ENCODE measurements around the gene CHSY3. TPM values are rescaled to one million over a fixed set of nuclear protein-coding genes. Genes with fewer than 3 reads are reported as not detected.
"Not testable (repeated sequence)": the region's sequence is repeated elsewhere in the genome, so short reads cannot be mapped to it uniquely, and the experiment has no call there.

Gene CHSY3
- total RNA-seq, 4 donors from 2014 or later = 0.77 to 22.1 (median 2.8) TPM; not detected in 1

DNA sequence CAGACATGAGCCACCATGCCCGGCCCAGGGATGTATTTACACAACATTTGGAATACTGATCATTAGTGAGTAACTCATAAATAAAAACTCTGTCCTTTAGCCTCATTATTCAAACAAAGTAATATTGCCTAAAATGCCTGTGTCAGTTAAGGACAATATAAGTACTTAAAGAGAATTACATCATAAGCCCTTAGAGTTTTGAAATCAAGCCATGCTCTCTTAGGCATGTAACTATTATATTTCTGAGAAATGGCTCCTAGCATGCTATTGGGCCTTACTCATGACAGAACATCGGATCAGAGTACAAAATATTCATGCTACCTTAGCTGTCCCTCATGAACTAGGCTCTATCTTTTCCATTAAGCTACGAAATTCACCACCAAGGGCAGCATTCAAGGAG is 309.3 kb downstream of the CHSY3 start:
- intact Hi-C loops (cut with DNase I; ENCODE audit: low total_unique reads) = no loop called here
- H3K36me3 ChIP-seq = no peaks in the 10 kb centered on the region
- no peak overlapping the region for H3K4me3 ChIP-seq
- H3K27me3 ChIP-seq = no peaks in the 10 kb centered on the region
- no peak for TF ChIP-seq POLR2A (IDR thresholded peaks at IDR 0.05)
- TF ChIP-seq, protein P1, sequence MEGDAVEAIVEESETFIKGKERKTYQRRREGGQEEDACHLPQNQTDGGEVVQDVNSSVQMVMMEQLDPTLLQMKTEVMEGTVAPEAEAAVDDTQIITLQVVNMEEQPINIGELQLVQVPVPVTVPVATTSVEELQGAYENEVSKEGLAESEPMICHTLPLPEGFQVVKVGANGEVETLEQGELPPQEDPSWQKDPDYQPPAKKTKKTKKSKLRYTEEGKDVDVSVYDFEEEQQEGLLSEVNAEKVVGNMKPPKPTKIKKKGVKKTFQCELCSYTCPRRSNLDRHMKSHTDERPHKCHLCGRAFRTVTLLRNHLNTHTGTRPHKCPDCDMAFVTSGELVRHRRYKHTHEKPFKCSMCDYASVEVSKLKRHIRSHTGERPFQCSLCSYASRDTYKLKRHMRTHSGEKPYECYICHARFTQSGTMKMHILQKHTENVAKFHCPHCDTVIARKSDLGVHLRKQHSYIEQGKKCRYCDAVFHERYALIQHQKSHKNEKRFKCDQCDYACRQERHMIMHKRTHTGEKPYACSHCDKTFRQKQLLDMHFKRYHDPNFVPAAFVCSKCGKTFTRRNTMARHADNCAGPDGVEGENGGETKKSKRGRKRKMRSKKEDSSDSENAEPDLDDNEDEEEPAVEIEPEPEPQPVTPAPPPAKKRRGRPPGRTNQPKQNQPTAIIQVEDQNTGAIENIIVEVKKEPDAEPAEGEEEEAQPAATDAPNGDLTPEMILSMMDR (IDR thresholded peaks at IDR 0.05) = no peak
- no peak for DNase-seq
- H3K4me1 ChIP-seq = no peaks in the 10 kb centered on the region
- H3K9me3 ChIP-seq = no peaks in the 10 kb centered on the region
- no peak overlapping the region for H3K27ac ChIP-seq

DNA sequence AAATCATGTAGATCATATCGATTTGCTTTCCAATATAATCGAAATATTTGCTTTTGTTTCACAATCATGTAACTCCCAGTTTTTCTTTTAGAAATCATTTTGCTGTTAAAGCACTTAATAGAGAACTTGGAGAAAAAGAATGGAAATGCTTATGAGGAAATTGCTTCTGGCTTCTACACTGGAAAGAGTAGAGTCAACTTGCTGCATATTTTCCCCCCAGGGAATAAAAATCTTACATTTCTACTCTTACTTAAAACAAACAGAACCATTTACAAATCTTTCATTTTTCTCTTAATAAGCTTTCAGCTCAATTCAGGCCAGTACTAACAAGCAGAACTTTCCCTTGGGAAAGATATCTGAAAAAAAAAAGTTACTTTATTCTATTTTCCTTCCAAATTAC is 312.0 kb downstream of the CHSY3 start:
- Histone ChIP-seq H3K9me3 (no peaks in the 10 kb centered on the region), H3K27me3 (no peaks in the 10 kb centered on the region), H3K27ac (no peak overlapping the region), H3K36me3 (no peaks in the 10 kb centered on the region), H3K4me1 (no peaks in the 10 kb centered on the region), H3K4me3 (no peak overlapping the region)
- no peak for DNase-seq
- intact Hi-C loops (cut with DNase I; ENCODE audit: low total_unique reads) = no loop called here
- TF ChIP-seq POLR2A (IDR thresholded peaks at IDR 0.05) = no peak
- TF ChIP-seq, protein P1 (IDR thresholded peaks at IDR 0.05) = no peak

DNA sequence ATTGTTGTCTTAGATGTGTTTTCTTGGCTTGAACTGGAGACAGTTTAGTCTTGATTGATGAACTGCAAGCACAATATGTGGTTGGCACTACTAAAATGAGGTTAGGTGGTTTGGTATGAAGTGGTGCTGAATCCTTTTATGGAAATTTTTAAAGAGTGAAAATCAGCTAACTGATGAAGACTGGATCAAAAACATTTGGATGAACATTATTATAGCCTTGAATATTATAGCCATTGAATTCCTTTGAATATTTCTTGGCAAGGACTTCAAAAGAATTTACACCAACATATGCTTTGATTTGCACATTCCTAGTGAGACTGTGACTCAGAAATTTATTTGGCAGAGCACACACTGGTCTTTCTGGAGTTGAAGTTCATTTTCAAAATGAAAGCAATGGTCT is 318.3 kb downstream of the CHSY3 start:
- H3K27me3 ChIP-seq = no peaks in the 10 kb centered on the region
- no peak overlapping the region for H3K27ac ChIP-seq
- no peaks in the 10 kb centered on the region for H3K4me1 ChIP-seq
- TF ChIP-seq POLR2A (IDR thresholded peaks at IDR 0.05) = no peak
- TF ChIP-seq, protein P1 (IDR thresholded peaks at IDR 0.05) = no peak
- H3K4me3 ChIP-seq = no peak overlapping the region
- H3K9me3 ChIP-seq = no peaks in the 10 kb centered on the region
- no peak for DNase-seq
- H3K36me3 ChIP-seq = no peaks in the 10 kb centered on the region
- intact Hi-C loops (cut with DNase I; ENCODE audit: low total_unique reads) = no loop called here

DNA sequence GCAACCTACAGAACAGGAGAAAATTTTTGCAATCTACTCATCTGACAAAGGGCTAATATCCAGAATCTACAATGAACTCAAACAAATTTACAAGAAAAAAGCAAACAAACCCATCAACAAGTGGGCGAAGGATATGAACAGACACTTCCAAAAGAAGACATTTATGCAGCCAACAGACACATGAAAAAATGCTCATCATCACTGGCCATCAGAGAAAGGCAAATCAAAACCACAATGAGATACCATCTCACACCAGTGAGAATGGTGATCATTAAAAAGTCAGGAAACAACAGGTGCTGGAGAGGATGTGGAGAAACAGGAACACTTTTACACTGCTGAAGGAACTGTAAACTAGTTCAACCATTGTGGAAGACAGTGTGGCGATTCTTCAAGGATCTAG is 322.3 kb downstream of the CHSY3 start:
- H3K36me3 ChIP-seq; H3K27me3 ChIP-seq; DNase-seq; intact Hi-C loops (cut with DNase I; ENCODE audit: low total_unique reads); H3K9me3 ChIP-seq; H3K4me1 ChIP-seq; H3K4me3 ChIP-seq; H3K27ac ChIP-seq: not testable (repeated sequence)

DNA sequence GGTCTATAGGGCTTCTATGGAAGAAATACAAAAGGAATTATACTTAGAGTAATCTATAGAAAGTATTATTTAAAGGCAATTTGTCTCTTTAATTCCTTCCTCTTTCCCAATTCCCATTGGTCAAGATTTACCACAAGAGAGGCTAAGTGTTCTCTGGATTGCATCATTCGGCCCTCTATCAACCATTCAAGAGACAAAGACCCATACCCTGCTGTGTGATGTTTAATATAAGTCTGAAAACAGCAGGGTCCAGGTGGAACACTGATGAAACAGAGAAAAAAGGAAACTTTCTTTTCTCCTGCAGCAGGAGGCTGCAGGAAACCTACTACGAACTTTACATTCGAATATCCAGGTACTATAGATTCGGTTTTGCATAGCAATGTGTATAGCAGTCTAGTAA is 323.4 kb downstream of the CHSY3 start:
- no peaks in the 10 kb centered on the region for H3K27me3 ChIP-seq
- DNase-seq = no peak
- H3K36me3 ChIP-seq = no peaks in the 10 kb centered on the region
- intact Hi-C loops (cut with DNase I; ENCODE audit: low total_unique reads) = no loop called here
- no peak overlapping the region for H3K4me3 ChIP-seq
- no peaks in the 10 kb centered on the region for H3K4me1 ChIP-seq
- H3K27ac ChIP-seq = no peak overlapping the region
- TF ChIP-seq, protein P1 (IDR thresholded peaks at IDR 0.05) = no peak
- TF ChIP-seq POLR2A (IDR thresholded peaks at IDR 0.05) = no peak
- no peaks in the 10 kb centered on the region for H3K9me3 ChIP-seq

DNA sequence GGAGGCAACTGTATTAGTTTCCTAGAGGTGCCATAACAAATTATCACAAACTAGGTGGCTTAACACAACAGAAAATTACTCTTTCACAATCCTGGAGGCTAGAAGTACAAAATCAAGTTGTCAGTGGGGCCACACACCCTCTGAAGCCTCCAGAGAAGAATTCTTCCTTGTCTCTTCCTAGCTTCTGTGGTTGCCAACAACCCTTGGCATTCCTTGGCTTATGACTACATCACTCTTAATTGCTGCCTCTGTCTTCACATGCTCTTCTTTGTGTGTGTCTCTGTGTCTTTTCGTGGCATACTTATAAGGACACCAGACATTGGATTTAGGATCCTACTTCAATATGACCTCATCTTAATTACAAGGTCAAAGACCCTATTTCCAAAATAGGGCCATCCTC is 327.5 kb downstream of the CHSY3 start:
- no peaks in the 10 kb centered on the region for H3K9me3 ChIP-seq
- no peak overlapping the region for H3K27ac ChIP-seq
- no peaks in the 10 kb centered on the region for H3K36me3 ChIP-seq
- DNase-seq = no peak
- H3K4me3 ChIP-seq = no peak overlapping the region
- TF ChIP-seq POLR2A (IDR thresholded peaks at IDR 0.05) = no peak
- TF ChIP-seq, protein P1 (IDR thresholded peaks at IDR 0.05) = no peak
- intact Hi-C loops (cut with DNase I; ENCODE audit: low total_unique reads) = no loop called here
- no peaks in the 10 kb centered on the region for H3K4me1 ChIP-seq
- no peaks in the 10 kb centered on the region for H3K27me3 ChIP-seq
